GM19239 (cell line): ENCODE data around the gene KLK15.

Source experiments
- DNase-seq: peaks from one replicate; pipeline ENCODE4 v3.0.0; 2011; ENCODE audit warnings: low spot score; ENCODE audit not compliant: insufficient read length
- FAIRE-seq: peaks from 2 replicates; lab custom pipeline; 2011; peaks lifted over from hg19 to GRCh38; lab: Jason Lieb, UNC

The KLK15 gene

GRCh38 chr19:50833117-50833801, at the start of gene KLK15:
Gene KLK15, minus strand, starts transcription at chr19:50833574. Its CDS starts 2,082 bp downstream, at chr19:50831492.
- DNase-seq (no peak), FAIRE-seq (no peak)

GRCh38 chr19:50882188-50882587, 48.8 kb upstream of the KLK15 start:
- no peak for FAIRE-seq

GRCh38 chr19:50880241-50880640, 46.9 kb upstream of the KLK15 start:
- DNase-seq (no peak), FAIRE-seq (no peak)

More at GRCh38 chr19:50882188-50882587, 48.8 kb upstream of the KLK15 start:
- no peak for DNase-seq

- FAIRE-seq (no peak), DNase-seq (no peak)
Measured at GRCh38 chr19:50878851-50879250, 45.5 kb upstream of the KLK15 start.

- DNase-seq, result no peak
- FAIRE-seq, result no peak
Measured at GRCh38 chr19:50877338-50877737, 44.0 kb upstream of the KLK15 start.

- FAIRE-seq, result no peak
- no peak for DNase-seq
Measured at GRCh38 chr19:50876456-50876855, 43.1 kb upstream of the KLK15 start.

- peak; percentile 46 for DNase-seq
- FAIRE-seq, result peak; percentile 79
Measured at GRCh38 chr19:50875795-50876422, 42.5 kb upstream of the KLK15 start.

GRCh38 chr19:50874211-50874610, 40.8 kb upstream of the KLK15 start:
- no peak for DNase-seq
- FAIRE-seq, result no peak

GRCh38 chr19:50873056-50873455, 39.7 kb upstream of the KLK15 start, which contains the start of gene KLK2:
Gene KLK2, plus strand, starts transcription at chr19:50873439. Its CDS starts 35 bp downstream, at chr19:50873474.
- no peak for DNase-seq
- no peak for FAIRE-seq

GRCh38 chr19:50870417-50871089, 37.2 kb upstream of the KLK15 start:
- FAIRE-seq (no peak), DNase-seq (no peak)

GRCh38 chr19:50869479-50869878, 36.1 kb upstream of the KLK15 start:
- no peak for DNase-seq
- FAIRE-seq, result no peak

GRCh38 chr19:50861496-50862286, 28.3 kb upstream of the KLK15 start:
- FAIRE-seq (no peak), DNase-seq (no peak)

- FAIRE-seq (no peak), DNase-seq (no peak)
Measured at GRCh38 chr19:50861010-50861409, 27.6 kb upstream of the KLK15 start.

GRCh38 chr19:50859849-50860248, 26.5 kb upstream of the KLK15 start:
- DNase-seq (no peak), FAIRE-seq (no peak)

GRCh38 chr19:50858886-50859285, 25.5 kb upstream of the KLK15 start:
- FAIRE-seq, result no peak
- no peak for DNase-seq

GRCh38 chr19:50857366-50857765, 24.0 kb upstream of the KLK15 start:
- FAIRE-seq (no peak), DNase-seq (no peak)

- no peak for FAIRE-seq
- no peak for DNase-seq
Measured at GRCh38 chr19:50854636-50855410, 21.4 kb upstream of the KLK15 start, which contains the start of gene KLK3. Gene KLK3, plus strand, starts transcription at chr19:50854915. Its CDS starts 41 bp downstream, at chr19:50854956.

- no peak for FAIRE-seq
- DNase-seq, result no peak
Measured at GRCh38 chr19:50851620-50852019, 18.2 kb upstream of the KLK15 start.

GRCh38 chr19:50850738-50851137, 17.4 kb upstream of the KLK15 start:
- FAIRE-seq, result no peak
- DNase-seq, result no peak
